Fibroblast of the aortic adventitia (primary cell): ENCODE data around the gene HSF5. TPM values are rescaled to one million over a fixed set of nuclear protein-coding genes. Genes with fewer than 3 reads are reported as not detected.

Experiments used
- DNase-seq: peaks from one replicate; pipeline ENCODE4 v3.0.0-alpha.2; 2010; ENCODE audit warnings: low read depth
- H3K4me3 ChIP-seq: 2 replicates; pipeline ENCODE4 v1.5.1; 2011; ENCODE audit warnings: low read depth, mild to moderate bottlenecking, control low read depth, low read length, moderate library complexity
- CTCF ChIP-seq: IDR thresholded peaks from 2 replicates; pipeline ENCODE4 v1.5.1; 2011; ENCODE audit warnings: mild to moderate bottlenecking, low read length, control low read depth, inconsistent platforms; ENCODE audit not compliant: insufficient read depth
- total RNA-seq: library from RNA; depleted of rRNA; stranded (reverse); fragments of >200 nt; gene quantifications from 2 replicates; pipeline ENCODE4 v1.2.3, GENCODE V29; 2012; ENCODE audit warnings: low replicate concordance

Gene HSF5
- total RNA-seq, 1 donor: not detected

GRCh38 chr17:58373923-58374322 is 114.3 kb downstream of the HSF5 start:
- H3K4me3 ChIP-seq: no peak overlapping the region
- DNase-seq: no peak
- TF ChIP-seq CTCF: no peak

DNA sequence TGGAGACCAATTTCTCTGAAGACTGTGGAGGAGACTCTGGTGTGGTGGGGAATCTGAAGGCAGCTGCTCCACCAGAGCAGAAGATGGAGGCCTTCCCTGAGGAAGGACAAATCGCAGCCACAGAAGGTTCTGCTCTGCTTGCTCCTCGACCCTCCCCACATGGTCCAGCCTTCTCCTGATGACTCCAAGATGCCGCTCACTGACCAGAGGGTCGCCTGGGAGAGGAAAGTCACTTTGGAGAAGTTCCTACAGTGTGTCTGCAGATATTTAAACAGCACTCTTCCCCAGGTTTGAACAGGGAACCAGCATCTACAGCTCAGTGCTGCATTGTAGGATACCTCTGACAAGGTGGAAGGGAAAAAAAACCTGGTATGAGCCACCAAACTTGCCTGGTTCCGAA is 115.2 kb downstream of the HSF5 start:
- H3K4me3 ChIP-seq: no peak overlapping the region
- no peak for TF ChIP-seq CTCF
- no peak for DNase-seq

DNA sequence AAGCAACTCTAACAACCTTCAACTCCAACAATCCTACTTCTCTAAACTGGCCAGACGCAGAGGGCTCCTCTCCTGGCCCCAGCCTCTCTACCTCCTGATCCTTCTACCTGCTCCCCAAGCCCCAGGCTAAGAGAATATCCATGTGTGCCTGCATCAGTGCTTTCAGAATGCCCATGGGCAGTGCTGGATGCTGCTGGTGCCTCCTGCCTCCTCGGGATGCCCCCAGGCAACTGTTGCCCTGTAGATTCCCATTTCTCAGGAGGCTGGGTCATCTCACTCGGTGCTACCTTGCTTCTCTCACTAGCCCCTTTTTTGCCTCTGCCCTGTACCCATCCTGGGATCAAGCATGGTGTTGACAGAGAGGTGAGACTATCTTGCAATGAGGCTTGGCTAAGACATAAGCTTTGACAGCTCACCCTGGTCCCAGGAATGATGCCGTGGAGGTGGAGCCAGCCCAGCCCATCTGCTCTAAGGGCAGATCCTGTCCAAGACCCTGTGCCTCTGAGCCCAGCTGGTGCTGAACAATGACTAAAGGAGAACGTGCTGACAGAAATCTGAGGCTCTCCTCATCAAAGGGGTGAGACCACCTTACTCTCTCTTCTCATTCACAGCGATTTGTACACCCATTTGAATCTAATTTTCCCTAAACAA is 116.8 kb downstream of the HSF5 start:
- TF ChIP-seq CTCF: no peak
- no peak for DNase-seq
- no peak overlapping the region for H3K4me3 ChIP-seq

DNA sequence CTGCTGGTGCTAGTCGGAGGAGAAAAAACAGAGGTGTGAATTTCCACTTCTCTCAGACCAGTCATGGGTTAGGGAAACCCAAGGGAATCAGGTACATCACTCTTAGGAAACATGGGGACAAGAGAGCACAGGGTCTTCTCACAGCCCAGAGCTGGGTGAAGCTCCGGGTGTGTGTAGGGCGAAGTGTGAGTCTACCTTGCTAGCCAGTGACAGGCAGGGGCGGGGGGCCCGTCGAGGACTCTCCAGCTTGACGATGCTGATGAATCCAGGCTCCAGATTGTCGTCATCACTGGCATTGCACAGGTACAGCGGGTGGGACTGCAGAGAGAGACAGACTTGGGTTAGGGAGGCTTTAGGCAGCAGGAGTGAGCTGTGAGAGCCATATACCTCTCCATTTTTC is 117.5 kb downstream of the HSF5 start:
- DNase-seq: no peak
- no peak overlapping the region for H3K4me3 ChIP-seq
- TF ChIP-seq CTCF: no peak

GRCh38 chr17:58370309-58370708 is 117.9 kb downstream of the HSF5 start:
- DNase-seq: no peak
- TF ChIP-seq CTCF: no peak
- H3K4me3 ChIP-seq: no peak overlapping the region

Other genes starting within 250 kb of the HSF5 start
- not detected in 2 replicates for gene LPO, start 249.8 kb downstream of the HSF5 start, total RNA-seq
- 0.09 TPM in 1 of 2 replicates, not detected in the other for gene MPO, start 207.5 kb downstream of the HSF5 start, total RNA-seq
- 0.18 and 1.1 TPM in 2 replicates for gene TSPOAP1, start 159.6 kb downstream of the HSF5 start, total RNA-seq
- 18.2 and 34.9 TPM in 2 replicates for gene SUPT4H1, start 136.2 kb downstream of the HSF5 start, total RNA-seq
- under 0.01 and 0.49 TPM in 2 replicates for gene RNF43, start 70.9 kb downstream of the HSF5 start, total RNA-seq
- gene MTMR4, start 26.2 kb upstream of the HSF5 start, total RNA-seq: 33.3 and 49.8 TPM in 2 replicates
- not detected in 2 replicates for gene TEX14, start 203.6 kb upstream of the HSF5 start, total RNA-seq
- 4.3 and 35.2 TPM in 2 replicates for gene RAD51C, start 204.2 kb upstream of the HSF5 start, total RNA-seq